AG10803 (cell line): ENCODE measurements around the gene OR2T29.
"Not testable (repeated sequence)": the region's sequence is repeated elsewhere in the genome, so short reads cannot be mapped to it uniquely, and the experiment has no call there.

Experiments
- DNase-seq: peaks from one replicate; pipeline ENCODE4 v3.0.0; 2010; ENCODE audit warnings: low read depth
- H3K4me3 ChIP-seq: 2 replicates; pipeline ENCODE4 v1.5.1; 2011; ENCODE audit warnings: mild to moderate bottlenecking, low read length, control low read depth
- CTCF ChIP-seq: conservative IDR thresholded peaks from 2 replicates; pipeline ENCODE4 v1.5.1; 2011; ENCODE audit warnings: mild to moderate bottlenecking, low read length, control low read depth, inconsistent platforms

Gene OR2T29

GRCh38 chr1:248562672-248563071 is at the start of gene OR2T29:
TSS of gene OR2T29 (minus strand) at chr1:248562772. CDS start at chr1:248559491, 3,281 bp downstream.
- DNase-seq, H3K4me3 ChIP-seq: not testable (repeated sequence)

GRCh38 chr1:248611883-248612414 is 49.4 kb upstream of the OR2T29 start:
- no peak for DNase-seq
- H3K4me3 ChIP-seq = no peak overlapping the region
- TF ChIP-seq CTCF = no peak

GRCh38 chr1:248610301-248610700 is 47.7 kb upstream of the OR2T29 start:
- TF ChIP-seq CTCF = no peak
- no peak overlapping the region for H3K4me3 ChIP-seq
- no peak for DNase-seq

GRCh38 chr1:248599396-248599795 is 36.8 kb upstream of the OR2T29 start:
- TF ChIP-seq CTCF = no peak
- no peak for DNase-seq
- no peak overlapping the region for H3K4me3 ChIP-seq

- no peak within 1 kb of the TSS for H3K4me3 ChIP-seq
- no peak for TF ChIP-seq CTCF
- no peak for DNase-seq
Measured at GRCh38 chr1:248597589-248597988, 35.0 kb upstream of the OR2T29 start, which contains the start of gene OR2T10. TSS of gene OR2T10 (minus strand) at chr1:248597700. CDS start at chr1:248593768, 3,932 bp downstream.

- TF ChIP-seq CTCF = no peak
- DNase-seq = no peak
- no peak overlapping the region for H3K4me3 ChIP-seq
Measured at GRCh38 chr1:248596615-248597014, 34.0 kb upstream of the OR2T29 start.

- no peak for DNase-seq
- no peak overlapping the region for H3K4me3 ChIP-seq
- TF ChIP-seq CTCF = no peak
Measured at GRCh38 chr1:248593226-248593625, 30.7 kb upstream of the OR2T29 start.

- DNase-seq = no peak
- no peak for TF ChIP-seq CTCF
Measured at GRCh38 chr1:248592655-248593054, 30.1 kb upstream of the OR2T29 start.

More at GRCh38 chr1:248592655-248593054, 30.1 kb upstream of the OR2T29 start:
- no peak overlapping the region for H3K4me3 ChIP-seq
